ENCODE results near the gene CD44. TPM values are rescaled to one million over a fixed set of nuclear protein-coding genes. Genes with fewer than 3 reads are reported as not detected.
"Not testable (repeated sequence)": the region's sequence is repeated elsewhere in the genome, so short reads cannot be mapped to it uniquely, and the experiment has no call there.

CD44 gene
- total RNA-seq, 4 donors from 2014 or later: 164 to 302 (median 189) TPM

GRCh38 chr11:35103366-35104208 lies 35.4 kb upstream of the CD44 start:
- Histone ChIP-seq H3K27me3 (no peaks in the 10 kb centered on the region), H3K9me3 (no peaks in the 10 kb centered on the region), H3K4me1 (peaks cover 0 to 22% of the 10 kb centered on the region in 2 donors), H3K27ac (no peak overlapping the region), H3K4me3 (replicated peaks in 1 of 3) (no peak overlapping the region), H3K36me3 (no peaks in the 10 kb centered on the region)
- intact Hi-C loops (cut with DNase I): no loop called here
- no peak for DNase-seq
- TF ChIP-seq, protein P1, sequence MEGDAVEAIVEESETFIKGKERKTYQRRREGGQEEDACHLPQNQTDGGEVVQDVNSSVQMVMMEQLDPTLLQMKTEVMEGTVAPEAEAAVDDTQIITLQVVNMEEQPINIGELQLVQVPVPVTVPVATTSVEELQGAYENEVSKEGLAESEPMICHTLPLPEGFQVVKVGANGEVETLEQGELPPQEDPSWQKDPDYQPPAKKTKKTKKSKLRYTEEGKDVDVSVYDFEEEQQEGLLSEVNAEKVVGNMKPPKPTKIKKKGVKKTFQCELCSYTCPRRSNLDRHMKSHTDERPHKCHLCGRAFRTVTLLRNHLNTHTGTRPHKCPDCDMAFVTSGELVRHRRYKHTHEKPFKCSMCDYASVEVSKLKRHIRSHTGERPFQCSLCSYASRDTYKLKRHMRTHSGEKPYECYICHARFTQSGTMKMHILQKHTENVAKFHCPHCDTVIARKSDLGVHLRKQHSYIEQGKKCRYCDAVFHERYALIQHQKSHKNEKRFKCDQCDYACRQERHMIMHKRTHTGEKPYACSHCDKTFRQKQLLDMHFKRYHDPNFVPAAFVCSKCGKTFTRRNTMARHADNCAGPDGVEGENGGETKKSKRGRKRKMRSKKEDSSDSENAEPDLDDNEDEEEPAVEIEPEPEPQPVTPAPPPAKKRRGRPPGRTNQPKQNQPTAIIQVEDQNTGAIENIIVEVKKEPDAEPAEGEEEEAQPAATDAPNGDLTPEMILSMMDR (IDR thresholded peaks at IDR 0.05): no peak
- TF ChIP-seq POLR2A (IDR thresholded peaks at IDR 0.05): no peak
- 90 to 96% methylated on average over 6 of the region's 6 CpGs for WGBS, 2 donors

GRCh38 chr11:35104655-35105054 lies 34.3 kb upstream of the CD44 start:
- Histone ChIP-seq H3K4me1 (peaks cover 0 to 29% of the 10 kb centered on the region in 2 donors), H3K9me3 (no peaks in the 10 kb centered on the region), H3K4me3 (replicated peaks in 1 of 3) (no peak overlapping the region), H3K27ac (no peak overlapping the region), H3K27me3 (no peaks in the 10 kb centered on the region), H3K36me3 (no peaks in the 10 kb centered on the region)
- 93 to 97% methylated on average over 2 of the region's 2 CpGs for whole genome bisulfite sequencing, 2 donors
- intact Hi-C loops (cut with DNase I): no loop called here
- no peak for DNase-seq
- TF ChIP-seq, protein P1 (IDR thresholded peaks at IDR 0.05): no peak
- TF ChIP-seq POLR2A (IDR thresholded peaks at IDR 0.05): no peak

DNA sequence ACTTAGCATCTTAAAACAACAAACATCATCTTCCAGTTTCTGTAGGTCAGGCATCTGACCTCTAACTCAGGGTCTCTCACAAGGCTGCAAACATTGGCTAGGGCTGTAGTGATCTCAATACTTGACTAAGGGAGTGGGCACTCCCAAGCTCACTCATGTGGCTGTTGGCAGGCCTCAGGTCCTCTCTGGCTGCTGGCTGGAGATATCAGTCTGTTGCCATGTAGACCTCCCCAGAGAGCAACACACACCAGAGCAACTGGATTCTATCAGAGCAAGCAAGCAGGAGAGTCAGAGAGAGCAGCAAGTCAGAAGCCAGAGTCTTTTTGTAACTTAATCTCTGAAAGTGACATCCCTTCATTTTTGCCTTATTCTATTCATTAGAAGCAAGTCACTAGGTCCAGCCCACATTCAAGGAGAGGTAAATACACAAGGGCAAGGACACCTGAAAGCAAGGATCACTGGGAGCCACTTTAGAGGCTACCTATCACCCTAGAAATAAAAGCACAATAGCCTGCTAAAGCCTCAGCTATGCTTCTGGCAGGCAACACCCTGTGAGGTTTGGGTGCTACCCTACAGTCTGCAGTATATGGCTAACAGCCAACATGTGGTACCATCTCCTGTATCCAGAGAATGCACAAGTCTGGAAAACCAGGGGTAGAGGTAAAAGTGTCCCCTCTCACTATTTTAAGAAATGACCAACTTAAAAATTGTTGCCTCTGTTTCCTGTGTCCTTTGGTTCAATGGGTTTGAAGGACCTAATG lies 33.5 kb upstream of the CD44 start:
- H3K27ac ChIP-seq: no peak overlapping the region
- intact Hi-C loops (cut with DNase I): no loop called here
- no peaks in the 10 kb centered on the region for H3K9me3 ChIP-seq
- H3K4me3 ChIP-seq (replicated peaks in 1 of 3): no peak overlapping the region
- TF ChIP-seq POLR2A (IDR thresholded peaks at IDR 0.05): no peak
- TF ChIP-seq, protein P1 (IDR thresholded peaks at IDR 0.05): no peak
- peak; percentile 34 to 37 for DNase-seq
- no peaks in the 10 kb centered on the region for H3K36me3 ChIP-seq
- H3K4me1 ChIP-seq: peaks cover 0 to 22% of the 10 kb centered on the region in 2 donors
- no peaks in the 10 kb centered on the region for H3K27me3 ChIP-seq

DNA sequence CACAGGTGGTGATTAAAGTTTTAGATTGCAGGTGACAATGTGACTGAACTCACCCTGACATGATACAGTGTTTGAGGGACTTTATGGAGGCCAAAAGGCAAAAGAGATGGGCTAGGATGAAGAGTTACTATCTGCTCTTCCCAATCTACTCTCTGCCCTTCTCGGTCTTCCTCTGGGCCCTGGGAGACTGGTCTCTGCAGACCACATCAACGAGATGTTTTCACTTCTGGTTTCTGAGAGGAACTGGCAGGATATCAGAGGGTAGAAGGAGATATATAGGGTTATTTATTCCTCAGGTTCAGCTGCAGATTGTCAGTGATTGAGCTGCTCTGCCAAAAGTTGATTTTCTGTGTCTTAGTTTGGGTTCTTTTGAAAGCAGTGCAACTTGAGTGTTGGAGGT lies 32.4 kb upstream of the CD44 start:
- DNase-seq: no peak
- Histone ChIP-seq H3K4me3 (replicated peaks in 1 of 3) (no peak overlapping the region), H3K27me3 (no peaks in the 10 kb centered on the region), H3K4me1 (peaks cover 0 to 25% of the 10 kb centered on the region in 2 donors), H3K9me3 (no peaks in the 10 kb centered on the region), H3K27ac (no peak overlapping the region), H3K36me3 (no peaks in the 10 kb centered on the region)
- TF ChIP-seq, protein P1 (IDR thresholded peaks at IDR 0.05): no peak
- TF ChIP-seq POLR2A (IDR thresholded peaks at IDR 0.05): no peak
- intact Hi-C loops (cut with DNase I): no loop called here
- 79 to 89% methylated on average over 2 of the region's 2 CpGs for WGBS, 2 donors

DNA sequence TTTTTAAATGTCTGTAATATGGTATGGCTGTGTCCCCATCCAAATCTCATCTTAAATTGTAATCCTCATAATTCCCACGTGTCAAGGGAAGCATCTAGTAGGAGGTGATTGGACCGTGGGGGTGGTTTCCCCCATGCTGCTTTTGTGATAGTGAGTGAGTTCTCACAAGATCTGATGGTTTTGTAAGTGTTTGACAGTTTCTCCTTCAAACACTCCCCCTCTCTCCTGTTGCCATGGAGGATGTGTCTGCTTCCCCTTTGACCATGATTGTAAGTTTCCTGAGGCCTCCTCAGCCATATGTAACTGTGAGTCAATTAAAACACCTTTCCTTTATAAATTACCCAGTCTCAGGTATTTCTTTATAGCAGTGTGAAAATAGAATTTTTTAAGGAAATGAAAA lies 31.1 kb upstream of the CD44 start:
- H3K4me1 ChIP-seq: peaks cover 0 to 25% of the 10 kb centered on the region in 2 donors
- WGBS, 2 donors: 71 to 73% methylated on average over 2 of the region's 2 CpGs
- no peak for DNase-seq
- H3K36me3 ChIP-seq: no peaks in the 10 kb centered on the region
- TF ChIP-seq, protein P1 (IDR thresholded peaks at IDR 0.05): no peak
- TF ChIP-seq POLR2A (IDR thresholded peaks at IDR 0.05): no peak
- H3K4me3 ChIP-seq (replicated peaks in 1 of 3): no peak overlapping the region
- H3K27ac ChIP-seq: no peak overlapping the region
- no peaks in the 10 kb centered on the region for H3K9me3 ChIP-seq
- intact Hi-C loops (cut with DNase I): no loop called here
- no peaks in the 10 kb centered on the region for H3K27me3 ChIP-seq

DNA sequence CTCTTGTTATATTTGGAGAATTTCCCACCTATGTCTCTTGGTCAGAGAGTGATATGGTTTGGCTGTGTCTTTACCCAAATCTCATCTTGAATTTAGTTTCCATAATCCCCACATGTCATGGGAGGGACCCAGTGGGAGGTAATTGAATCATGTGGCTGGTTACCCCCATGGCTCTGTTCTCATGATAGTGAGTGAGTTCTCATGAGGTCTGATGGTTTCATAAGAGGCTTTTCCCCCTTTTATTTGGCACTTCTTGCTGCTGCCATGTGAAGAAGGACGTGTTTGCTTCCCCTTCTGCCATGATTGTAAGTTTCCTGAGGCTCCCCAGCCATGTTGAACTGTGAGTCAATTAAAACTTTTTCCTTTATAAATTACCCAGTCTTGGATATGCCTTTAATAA lies 30.6 kb upstream of the CD44 start:
- H3K27ac ChIP-seq; H3K4me3 ChIP-seq (replicated peaks in 1 of 3); H3K36me3 ChIP-seq; intact Hi-C loops (cut with DNase I); DNase-seq; H3K27me3 ChIP-seq; H3K9me3 ChIP-seq: not testable (repeated sequence)
- 50 to 64% methylated on average over 1 of the region's 1 CpG for WGBS, 2 donors
- peaks cover 0 to 25% of the 10 kb centered on the region in 2 donors for H3K4me1 ChIP-seq

All from thyroid gland (tissue), 4 donors.